HepG2 (cell line): ENCODE results near the gene USP14. TPM values are rescaled to one million over a fixed set of nuclear protein-coding genes. Genes with fewer than 3 reads are reported as not detected.

Experiments used
- BORCS8-MEF2B ChIP-seq: sonication (generic); formaldehyde crosslinking; IDR thresholded peaks from 2 replicates; pipeline ENCODE4 v1.8.0; 2022; ENCODE audit warnings: mild to moderate bottlenecking, missing genetic modification reagents
- CBFB ChIP-seq: sonication (generic); formaldehyde crosslinking; IDR thresholded peaks from 2 replicates; pipeline ENCODE4 v1.4.0; 2020; ENCODE audit warnings: missing genetic modification reagents
- CBX2 ChIP-seq, 2 experiments: fragments of 200-600 bp in 1 of 2; sonication (generic); formaldehyde crosslinking in 1 of 2; IDR thresholded peaks; 2 replicates each; pipeline versions ENCODE4 v1.7.0 to v1.8.1; 2018 to 2022; ENCODE audit warnings: low read depth in 2 of 2, low read length in 1 of 2, mild to moderate bottlenecking in 1 of 2, missing genetic modification reagents in 1 of 2
- CCDC6 ChIP-seq: sonication (generic); formaldehyde crosslinking; IDR thresholded peaks from 2 replicates; pipeline ENCODE4 v1.8.1; 2022; ENCODE audit warnings: mild to moderate bottlenecking, missing genetic modification reagents, moderate library complexity
- CENPT ChIP-seq: sonication (generic); formaldehyde crosslinking; IDR thresholded peaks from 2 replicates; pipeline ENCODE4 v1.8.0; 2022; ENCODE audit warnings: low read depth, mild to moderate bottlenecking, moderate library complexity, missing genetic modification reagents
- GATAD1 ChIP-seq: IDR thresholded peaks from 2 replicates; pipeline ENCODE4 v1.6.1; 2016; ENCODE audit warnings: missing genetic modification reagents, missing compliant biosample characterization
- KDM6A ChIP-seq: IDR thresholded peaks from 2 replicates; pipeline ENCODE4 v1.6.1; 2016; ENCODE audit warnings: low read depth
- SOX6 ChIP-seq, 2 experiments: fragments of 450-650 bp in 1 of 2; sonication (generic) in 1 of 2; formaldehyde crosslinking in 1 of 2; IDR thresholded peaks; 2 replicates each; pipeline versions ENCODE4 v1.4.0 to v1.6.1; 2017 to 2020; ENCODE audit warnings: antibody characterized with exemption in 1 of 2, mild to moderate bottlenecking in 1 of 2, missing genetic modification reagents in 1 of 2
- SRSF4 ChIP-seq: fragments of 200-400 bp; formaldehyde crosslinking; IDR thresholded peaks from one replicate; pipeline ENCODE4 v1.6.1; 2018; ENCODE audit warnings: mild to moderate bottlenecking, low read depth, low read length, moderate library complexity; ENCODE audit not compliant: poor library complexity, severe bottlenecking
- ZBTB1 ChIP-seq: sonication (generic); formaldehyde crosslinking; IDR thresholded peaks from 2 replicates; pipeline ENCODE4 v1.4.0; 2020; ENCODE audit warnings: missing genetic modification reagents, borderline replicate concordance
- ZBTB21 ChIP-seq: sonication (generic); formaldehyde crosslinking; IDR thresholded peaks from 2 replicates; pipeline ENCODE4 v1.4.0; 2020; ENCODE audit warnings: missing genetic modification reagents
- ZNF530 ChIP-seq: sonication (generic); formaldehyde crosslinking; IDR thresholded peaks from 2 replicates; pipeline ENCODE4 v1.5.0; 2020; ENCODE audit warnings: low read depth, mild to moderate bottlenecking, missing genetic modification reagents
- ZNF75D ChIP-seq: sonication (generic); formaldehyde crosslinking; IDR thresholded peaks from 2 replicates; pipeline ENCODE4 v1.8.1; 2023; ENCODE audit warnings: missing genetic modification reagents, mild to moderate bottlenecking, borderline replicate concordance
- polyA plus RNA-seq, 8 experiments: library from polyadenylated mRNA; depleted of rRNA in 3 of 8; stranded (reverse) in 7 of 8; unstranded in 1 of 8; fragments of >200 nt; fragmentation: Illumina TruSeq in 4 of 8; extraction: Trizol in 4 of 8; gene quantifications; 2 replicates each; pipeline versions ENCODE4 v1.2.1 to v1.2.3, GENCODE V29; 2011 to 2016; ENCODE audit warnings: low read depth in 4 of 8, missing spikeins in 1 of 8, mixed read lengths in 1 of 8; ENCODE audit not compliant: insufficient read depth in 1 of 8
- total RNA-seq, 5 experiments: library from RNA; depleted of rRNA; stranded (reverse); fragments of >200 nt; fragmentation: Illumina TruSeq; extraction: Trizol; gene quantifications; 2 replicates each; pipeline ENCODE4 v1.2.3, GENCODE V29; 2016; ENCODE audit warnings: low read depth in 1 of 5
- TF ChIP-seq, protein P1 (sequence below): sonication (generic); formaldehyde crosslinking; IDR thresholded peaks from 2 replicates; pipeline ENCODE4 v1.5.1; 2020; ENCODE audit warnings: missing genetic modification reagents, mild to moderate bottlenecking, borderline replicate concordance
- TF ChIP-seq, protein P2 (sequence below): sonication (generic); formaldehyde crosslinking; IDR thresholded peaks from 2 replicates; pipeline ENCODE4 v1.8.0; 2022; ENCODE audit warnings: missing genetic modification reagents, mild to moderate bottlenecking, inconsistent platforms, borderline replicate concordance
- TF ChIP-seq, protein P3 (sequence below), 2 experiments: sonication (generic) in 1 of 2; formaldehyde crosslinking in 1 of 2; IDR thresholded peaks; 2 replicates each; pipeline versions ENCODE4 v1.4.0 to v1.6.1; 2016 to 2020; ENCODE audit warnings: borderline replicate concordance in 1 of 2, low read depth in 1 of 2, mild to moderate bottlenecking in 1 of 2, missing genetic modification reagents in 1 of 2
- TF ChIP-seq, protein P4 (sequence below): sonication (generic); formaldehyde crosslinking; IDR thresholded peaks from 2 replicates; pipeline ENCODE4 v1.4.0; 2020; ENCODE audit warnings: missing genetic modification reagents
- TF ChIP-seq, protein P5 (sequence below): sonication (generic); formaldehyde crosslinking; IDR thresholded peaks from 2 replicates; pipeline ENCODE4 v1.4.0; 2020; ENCODE audit warnings: missing genetic modification reagents

USP14 gene
- total and polyA plus RNA-seq, 2 of the 13 experiments (the other 11 are each of a cell fraction or from before 2014, with no cell fraction given) = 14.7 to 16.6 TPM

DNA sequence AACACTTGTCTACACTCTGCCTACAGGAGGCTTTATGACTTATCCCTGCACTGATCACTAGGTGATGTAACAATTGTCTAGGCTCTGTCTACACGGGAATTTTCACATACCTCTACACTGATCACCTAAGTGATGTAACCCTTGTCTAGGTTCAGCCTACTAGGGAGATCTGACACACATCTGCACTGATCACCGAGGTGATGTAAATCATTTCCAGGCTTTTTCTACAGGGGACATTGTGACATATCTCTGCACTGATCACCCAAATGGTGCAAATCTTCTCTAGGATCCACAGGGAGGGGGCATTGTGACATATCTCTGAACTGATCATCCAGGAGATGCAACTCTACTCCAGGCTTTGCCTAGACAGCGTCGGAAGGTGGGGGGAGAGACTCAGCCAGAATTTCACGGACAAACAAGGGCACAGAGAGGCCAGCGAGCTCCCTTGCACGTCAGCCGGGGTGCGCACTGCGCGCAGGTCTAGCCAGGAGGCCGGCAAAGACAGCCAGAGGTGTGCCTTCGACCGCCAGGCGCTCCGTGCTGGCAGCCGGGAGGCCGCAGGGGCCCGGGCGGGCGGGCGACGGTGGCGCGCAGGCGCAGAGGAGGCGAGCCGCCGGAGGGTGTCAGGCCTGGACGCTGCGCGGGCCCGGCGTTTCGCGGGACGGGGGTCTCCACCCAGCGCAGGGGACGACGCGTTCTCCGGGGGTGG, 46.9 kb upstream of the USP14 start (continued):
- TF ChIP-seq, protein P1, sequence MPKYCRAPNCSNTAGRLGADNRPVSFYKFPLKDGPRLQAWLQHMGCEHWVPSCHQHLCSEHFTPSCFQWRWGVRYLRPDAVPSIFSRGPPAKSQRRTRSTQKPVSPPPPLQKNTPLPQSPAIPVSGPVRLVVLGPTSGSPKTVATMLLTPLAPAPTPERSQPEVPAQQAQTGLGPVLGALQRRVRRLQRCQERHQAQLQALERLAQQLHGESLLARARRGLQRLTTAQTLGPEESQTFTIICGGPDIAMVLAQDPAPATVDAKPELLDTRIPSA (CRISPR knock-in tag) = peak; percentile 51; the same call in 1 of the 2 replicates
- TF ChIP-seq CBFB (CRISPR knock-in tag) (no peak), ZNF530 (CRISPR knock-in tag) (no peak), SRSF4 (no peak), ZBTB1 (CRISPR knock-in tag) (no peak), GATAD1 (CRISPR knock-in tag) (0 out of 2 replicates have a peak, but pooled peaks have one; percentile 10), CCDC6 (CRISPR knock-in tag) (0 out of 2 replicates have a peak, but pooled peaks have one; percentile 62), SOX6 (IDR thresholded peaks at IDR 0.05) (no peak), SOX6 (CRISPR knock-in tag; IDR thresholded peaks at IDR 0.05) (no peak), BORCS8-MEF2B (CRISPR knock-in tag) (peak; percentile 83; the same call in 1 of the 2 replicates), ZNF75D (CRISPR knock-in tag) (no peak), KDM6A (CRISPR knock-in tag) (no peak), CENPT (CRISPR knock-in tag) (peak; percentile 79; the same call in 1 of the 2 replicates), ZBTB21 (CRISPR knock-in tag) (no peak), CBX2 (IDR thresholded peaks at IDR 0.05; ENCODE audit: low read depth, low read length) (no peak), CBX2 (CRISPR knock-in tag; IDR thresholded peaks at IDR 0.05; ENCODE audit: low read depth) (no peak)
- TF ChIP-seq, protein P2, sequence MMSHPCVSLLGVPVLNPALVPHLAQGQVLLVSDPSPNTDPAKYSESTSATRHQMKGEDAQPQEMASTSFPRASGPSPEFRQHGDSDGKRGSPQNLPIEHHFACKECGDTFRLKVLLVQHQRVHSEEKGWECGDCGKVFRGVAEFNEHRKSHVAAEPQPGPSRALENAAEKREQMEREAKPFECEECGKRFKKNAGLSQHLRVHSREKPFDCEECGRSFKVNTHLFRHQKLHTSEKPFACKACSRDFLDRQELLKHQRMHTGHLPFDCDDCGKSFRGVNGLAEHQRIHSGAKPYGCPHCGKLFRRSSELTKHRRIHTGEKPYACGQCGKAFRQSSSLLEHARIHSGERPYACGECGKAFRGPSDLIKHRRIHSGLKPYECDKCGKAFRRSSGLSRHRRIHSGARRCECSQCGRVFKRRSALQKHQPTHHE = no peak
- TF ChIP-seq, protein P3, sequence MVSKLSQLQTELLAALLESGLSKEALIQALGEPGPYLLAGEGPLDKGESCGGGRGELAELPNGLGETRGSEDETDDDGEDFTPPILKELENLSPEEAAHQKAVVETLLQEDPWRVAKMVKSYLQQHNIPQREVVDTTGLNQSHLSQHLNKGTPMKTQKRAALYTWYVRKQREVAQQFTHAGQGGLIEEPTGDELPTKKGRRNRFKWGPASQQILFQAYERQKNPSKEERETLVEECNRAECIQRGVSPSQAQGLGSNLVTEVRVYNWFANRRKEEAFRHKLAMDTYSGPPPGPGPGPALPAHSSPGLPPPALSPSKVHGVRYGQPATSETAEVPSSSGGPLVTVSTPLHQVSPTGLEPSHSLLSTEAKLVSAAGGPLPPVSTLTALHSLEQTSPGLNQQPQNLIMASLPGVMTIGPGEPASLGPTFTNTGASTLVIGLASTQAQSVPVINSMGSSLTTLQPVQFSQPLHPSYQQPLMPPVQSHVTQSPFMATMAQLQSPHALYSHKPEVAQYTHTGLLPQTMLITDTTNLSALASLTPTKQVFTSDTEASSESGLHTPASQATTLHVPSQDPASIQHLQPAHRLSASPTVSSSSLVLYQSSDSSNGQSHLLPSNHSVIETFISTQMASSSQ (IDR thresholded peaks at IDR 0.05; ENCODE audit: low read depth) = no peak
- TF ChIP-seq, protein P3 (CRISPR knock-in tag; IDR thresholded peaks at IDR 0.05; ENCODE audit: borderline replicate concordance) = peak; percentile 34; the same call in 1 of the 2 replicates
- TF ChIP-seq, protein P4, sequence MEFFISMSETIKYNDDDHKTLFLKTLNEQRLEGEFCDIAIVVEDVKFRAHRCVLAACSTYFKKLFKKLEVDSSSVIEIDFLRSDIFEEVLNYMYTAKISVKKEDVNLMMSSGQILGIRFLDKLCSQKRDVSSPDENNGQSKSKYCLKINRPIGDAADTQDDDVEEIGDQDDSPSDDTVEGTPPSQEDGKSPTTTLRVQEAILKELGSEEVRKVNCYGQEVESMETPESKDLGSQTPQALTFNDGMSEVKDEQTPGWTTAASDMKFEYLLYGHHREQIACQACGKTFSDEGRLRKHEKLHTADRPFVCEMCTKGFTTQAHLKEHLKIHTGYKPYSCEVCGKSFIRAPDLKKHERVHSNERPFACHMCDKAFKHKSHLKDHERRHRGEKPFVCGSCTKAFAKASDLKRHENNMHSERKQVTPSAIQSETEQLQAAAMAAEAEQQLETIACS = no peak
- TF ChIP-seq, protein P5, sequence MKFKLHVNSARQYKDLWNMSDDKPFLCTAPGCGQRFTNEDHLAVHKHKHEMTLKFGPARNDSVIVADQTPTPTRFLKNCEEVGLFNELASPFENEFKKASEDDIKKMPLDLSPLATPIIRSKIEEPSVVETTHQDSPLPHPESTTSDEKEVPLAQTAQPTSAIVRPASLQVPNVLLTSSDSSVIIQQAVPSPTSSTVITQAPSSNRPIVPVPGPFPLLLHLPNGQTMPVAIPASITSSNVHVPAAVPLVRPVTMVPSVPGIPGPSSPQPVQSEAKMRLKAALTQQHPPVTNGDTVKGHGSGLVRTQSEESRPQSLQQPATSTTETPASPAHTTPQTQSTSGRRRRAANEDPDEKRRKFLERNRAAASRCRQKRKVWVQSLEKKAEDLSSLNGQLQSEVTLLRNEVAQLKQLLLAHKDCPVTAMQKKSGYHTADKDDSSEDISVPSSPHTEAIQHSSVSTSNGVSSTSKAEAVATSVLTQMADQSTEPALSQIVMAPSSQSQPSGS (CRISPR knock-in tag) = no peak
